ENCODE measurements around the gene ARMC6. TPM values are rescaled to one million over a fixed set of nuclear protein-coding genes. Genes with fewer than 3 reads are reported as not detected.
A peak's percentile ranks its signal among the peaks of the same experiment; 100 is the strongest.

Gene ARMC6
- total RNA-seq (2016; rRNA removed; fragmentation: Illumina TruSeq; extraction: Trizol), result 36.8 and 42.7 TPM in 2 replicates
- 11.2 and 13.0 TPM in 2 replicates for total RNA-seq (2016; cell fraction: cytosol; rRNA removed; fragmentation: Illumina TruSeq; extraction: Trizol; ENCODE audit: low read depth)
- 37.7 and 38.3 TPM in 2 replicates for total RNA-seq (2016; cell fraction: insoluble cytoplasmic fraction; rRNA removed; fragmentation: Illumina TruSeq; extraction: Trizol)
- 20.4 and 23.6 TPM in 2 replicates for total RNA-seq (2016; cell fraction: membrane; rRNA removed; fragmentation: Illumina TruSeq; extraction: Trizol)
- total RNA-seq (2016; cell fraction: nucleus; rRNA removed; fragmentation: Illumina TruSeq; extraction: Trizol), result 17.5 and 23.9 TPM in 2 replicates
- polyA plus RNA-seq (2011; rRNA removed), result 16.2 and 24.6 TPM in 2 replicates
- 16.9 and 25.0 TPM in 2 replicates for polyA plus RNA-seq (2011; cell fraction: cytosol; rRNA removed)
- 44.8 and 46.0 TPM in 2 replicates for polyA plus RNA-seq (2011; cell fraction: nucleus; rRNA removed)
- 14.8 and 16.9 TPM in 2 replicates for polyA plus RNA-seq (2012)
- 10.0 and 10.8 TPM in 2 replicates for polyA plus RNA-seq (2016; cell fraction: cytosol; fragmentation: Illumina TruSeq; extraction: Trizol; ENCODE audit: low read depth)
- 33.4 and 39.5 TPM in 2 replicates for polyA plus RNA-seq (2016; cell fraction: insoluble cytoplasmic fraction; fragmentation: Illumina TruSeq; extraction: Trizol; ENCODE audit: low read depth)
- polyA plus RNA-seq (2016; cell fraction: membrane; fragmentation: Illumina TruSeq; extraction: Trizol; ENCODE audit: low read depth), result 14.7 and 16.1 TPM in 2 replicates
- 37.5 and 39.9 TPM in 2 replicates for polyA plus RNA-seq (2016; cell fraction: nucleus; fragmentation: Illumina TruSeq; extraction: Trizol; ENCODE audit: insufficient read depth, low read depth)
- 71.3 and 80.9 TPM in 2 replicates for polyA minus RNA-seq (2011; rRNA and poly(A)+ RNA removed; ENCODE audit: low replicate concordance)
- polyA minus RNA-seq (2011; cell fraction: cytosol; rRNA and poly(A)+ RNA removed), result 18.4 and 19.4 TPM in 2 replicates
- polyA minus RNA-seq (2011; cell fraction: nucleus; rRNA and poly(A)+ RNA removed), result 14.0 and 15.2 TPM in 2 replicates
- percentile 70 among the genes with signal in this experiment for Bru-seq, nascent RNA
- percentile 64 among the genes with signal in this experiment for BruChase-seq, experiment 1, labeled RNA remaining after a 6-hour chase
- BruChase-seq, experiment 2, labeled RNA remaining after a 2-hour chase, result percentile 71 among the genes with signal in this experiment
- long read RNA-seq, experiment 1, transcript ARMC6-202 (8 exons, 2,383 nt), result major isoform, 25 of 47 reads
- long read RNA-seq, experiment 1, transcript ARMC6-206 (9 exons, 2,488 nt), result minor isoform, 12 of 47 reads
- long read RNA-seq, experiment 1, partial matches to known transcripts, result 4 of 47 reads
- long read RNA-seq, experiment 1, other reads (novel, unspliced or antisense), result 6 of 47 reads
- long read RNA-seq, experiment 2, transcript ARMC6-201 (8 exons, 2,412 nt), result minor isoform, 27 of 122 reads
- long read RNA-seq, experiment 2, transcript ARMC6-206 (9 exons, 2,488 nt), result minor isoform, 10 of 122 reads
- long read RNA-seq, experiment 2, transcript ARMC6-202 (8 exons, 2,383 nt), result major isoform, 33 of 122 reads
- long read RNA-seq, experiment 2, partial matches to known transcripts, result 28 of 122 reads
- long read RNA-seq, experiment 2, other reads (novel, unspliced or antisense), result 24 of 122 reads

- H3K79me2 ChIP-seq (ENCODE audit: insufficient read depth, low read length), result peaks cover 47% of the 10 kb centered on the region
- peak within 1 kb of the TSS; percentile 98 for H3K27ac ChIP-seq (ENCODE audit: extremely low read length, insufficient read depth, low read length)
- no peaks in the 10 kb centered on the region for H3K9me3 ChIP-seq (ENCODE audit: low read length)
- H4K20me1 ChIP-seq (ENCODE audit: insufficient read depth, low read length), result peaks cover 7% of the 10 kb centered on the region; the same call in 1 of the 2 replicates
- peak within 1 kb of the TSS; percentile 94 for H3K9ac ChIP-seq (ENCODE audit: insufficient read depth, low read depth, low read length)
- under 1% methylated on average over 33 of the region's 94 CpGs for WGBS (ENCODE audit: low lambda C conversion rate)
- H3K4me3 ChIP-seq (replicated peaks in 1 of 3; ENCODE audit: insufficient read depth in 1 of 3, low read depth in 2 of 3, low read length in 3 of 3), result peak within 1 kb of the TSS; percentile 91 to 98 (median 93)
- H3K4me1 ChIP-seq (ENCODE audit: insufficient read depth, low read length), result peaks cover 41% of the 10 kb centered on the region
- no peak for FAIRE-seq
- BruUV-seq (replicated peaks), result no TSS peak
- no peaks in the 10 kb centered on the region; a peak in 1 of 5 replicates for H3K27me3 ChIP-seq (ENCODE audit: control insufficient read depth in 1 of 2, insufficient read depth in 2 of 2, low read length in 2 of 2)
- ChIA-PET CTCF (ENCODE audit: low intra/inter-chr PET ratio, low total read pairs) (no interaction called here), POLR2A (no interaction called here)
- in situ Hi-C loops (cut with HindIII; ENCODE audit: extremely low pct_ligation_motif_present, low pct_unique_long_range_greater_than_20kb) (no loop called here), intact Hi-C loops (cut with micrococcal nuclease; ENCODE audit: unreplicated experiment) (loop anchor here (2.0 kb wide), 1 partner anchor 29 kb away; the partner anchor contains the start of gene SLC25A42)
- H2AFZ ChIP-seq (ENCODE audit: low read length), result peak within 1 kb of the TSS; percentile 63
- DNase-seq (ENCODE audit: low spot score), result peak; percentile 74
- H3K36me3 ChIP-seq (replicated peaks in 1 of 2; ENCODE audit: control insufficient read depth in 1 of 2, insufficient read depth in 2 of 2, low read length in 2 of 2), result peaks cover 6 to 25% of the 10 kb centered on the region in 2 experiments
- ATAC-seq, result peak; percentile 86
- H3K4me2 ChIP-seq (ENCODE audit: low read depth, low read length), result peak within 1 kb of the TSS; percentile 95
- TF ChIP-seq ZNF850 (CRISPR knock-in tag; conservative IDR thresholded peaks at IDR 0.05) (0 out of 2 replicates have a peak, but pooled peaks have one; percentile 30), TFE3 (CRISPR knock-in tag; IDR thresholded peaks at IDR 0.05) (peak; percentile 73), KAT8 (CRISPR knock-in tag; IDR thresholded peaks at IDR 0.05) (peak; percentile 91), NFE2L2 (IDR thresholded peaks at IDR 0.05; ENCODE audit: low read length) (no peak), XBP1 (CRISPR knock-in tag; IDR thresholded peaks at IDR 0.05) (no peak), FOXC1 (CRISPR knock-in tag; IDR thresholded peaks at IDR 0.05; ENCODE audit: borderline replicate concordance) (peak; percentile 95), NFIC (IDR thresholded peaks at IDR 0.05; ENCODE audit: low read length) (no peak), SRSF1 (optimal IDR thresholded peaks at IDR 0.05; ENCODE audit: low read depth, low read length) (no peak), NONO (IDR thresholded peaks at IDR 0.05) (no peak), NONO (CRISPR knock-in tag; conservative IDR thresholded peaks at IDR 0.05) (peak; percentile 91), ZNF605 (CRISPR knock-in tag; IDR thresholded peaks at IDR 0.05) (peak; percentile 96), BCL3 (CRISPR knock-in tag; IDR thresholded peaks at IDR 0.05) (peak; percentile 95), SYNCRIP (IDR thresholded peaks at IDR 0.05; ENCODE audit: insufficient read depth, low read depth, low read length) (no peak)
These were observed at the start of gene ARMC6, which contains the start of gene SUGP2 for GRCh38 chr19:19033426-19034203. ARMC6 (plus strand) TSS chr19:19033603; CDS start chr19:19034210, 607 bp downstream. SUGP2 (minus strand) TSS chr19:19033517; CDS start chr19:19031071, 2,446 bp downstream.

Data from HepG2 (cell line).